ENCODE results near the gene ASB13.

DNA sequence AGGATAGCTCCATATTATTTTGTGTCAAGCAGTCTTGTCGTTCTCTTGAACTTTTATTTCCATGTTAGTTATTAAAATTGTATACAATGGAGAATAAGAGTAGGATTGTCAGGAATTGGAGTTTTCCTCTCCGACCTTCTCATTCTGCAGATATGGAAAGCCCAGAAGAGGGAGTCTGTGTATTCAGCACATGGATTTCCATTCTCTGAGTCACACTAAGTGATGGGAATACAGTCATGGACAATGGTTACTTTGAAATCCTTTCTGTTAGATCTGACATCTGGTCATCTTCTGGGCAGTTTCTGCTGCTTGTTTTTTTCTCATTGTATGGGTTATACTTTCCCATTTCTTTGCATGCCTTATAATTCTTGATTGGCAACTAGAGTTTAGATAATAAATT lies 13.2 kb upstream of the ASB13 start:
- no peak for TF ChIP-seq POLR2A (IDR thresholded peaks at IDR 0.05; ENCODE audit: extremely low read depth, insufficient read length)
- TF ChIP-seq, protein P1, sequence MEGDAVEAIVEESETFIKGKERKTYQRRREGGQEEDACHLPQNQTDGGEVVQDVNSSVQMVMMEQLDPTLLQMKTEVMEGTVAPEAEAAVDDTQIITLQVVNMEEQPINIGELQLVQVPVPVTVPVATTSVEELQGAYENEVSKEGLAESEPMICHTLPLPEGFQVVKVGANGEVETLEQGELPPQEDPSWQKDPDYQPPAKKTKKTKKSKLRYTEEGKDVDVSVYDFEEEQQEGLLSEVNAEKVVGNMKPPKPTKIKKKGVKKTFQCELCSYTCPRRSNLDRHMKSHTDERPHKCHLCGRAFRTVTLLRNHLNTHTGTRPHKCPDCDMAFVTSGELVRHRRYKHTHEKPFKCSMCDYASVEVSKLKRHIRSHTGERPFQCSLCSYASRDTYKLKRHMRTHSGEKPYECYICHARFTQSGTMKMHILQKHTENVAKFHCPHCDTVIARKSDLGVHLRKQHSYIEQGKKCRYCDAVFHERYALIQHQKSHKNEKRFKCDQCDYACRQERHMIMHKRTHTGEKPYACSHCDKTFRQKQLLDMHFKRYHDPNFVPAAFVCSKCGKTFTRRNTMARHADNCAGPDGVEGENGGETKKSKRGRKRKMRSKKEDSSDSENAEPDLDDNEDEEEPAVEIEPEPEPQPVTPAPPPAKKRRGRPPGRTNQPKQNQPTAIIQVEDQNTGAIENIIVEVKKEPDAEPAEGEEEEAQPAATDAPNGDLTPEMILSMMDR (IDR thresholded peaks at IDR 0.05; ENCODE audit: low read depth, low read length): no peak

All from NB4 (cell line).